ENCODE measurements around the gene PEAK1. TPM values are rescaled to one million over a fixed set of nuclear protein-coding genes. Genes with fewer than 3 reads are reported as not detected.
A peak's percentile ranks its signal among the peaks of the same experiment; 100 is the strongest.

Gene PEAK1
- total and polyA plus RNA-seq, 8 donors: 58.3 to 86.9 (median 64.3) TPM

DNA sequence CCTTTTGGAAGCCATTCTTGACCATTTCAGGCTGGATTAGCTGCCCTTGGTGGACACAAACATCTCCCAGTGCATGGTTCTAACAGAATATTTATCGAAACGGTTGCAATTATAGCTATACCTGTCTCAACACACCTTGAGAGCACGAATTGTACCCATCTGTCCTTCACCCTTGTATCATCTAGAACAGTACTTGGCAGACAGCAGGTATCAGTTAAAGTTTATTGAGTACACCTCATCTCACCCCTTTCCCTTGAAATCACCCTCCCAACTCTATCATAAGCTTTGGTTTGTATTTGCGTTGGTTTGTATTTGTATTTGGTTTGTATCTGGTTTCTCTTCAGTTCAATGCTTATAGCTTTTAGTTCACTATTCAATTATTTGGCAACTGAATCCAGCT is 361.4 kb downstream of the PEAK1 start:
- Histone ChIP-seq H3K9me3 (no peaks in the 10 kb centered on the region), H3K27me3 (no peaks in the 10 kb centered on the region), H3K4me1 (peaks cover 22 to 54% of the 10 kb centered on the region in 2 donors), H3K27ac (no peak overlapping the region), H3K4me3 (no peak overlapping the region), H3K36me3 (peaks cover 0 to 13% of the 10 kb centered on the region in 2 donors)
- TF ChIP-seq, protein P1, sequence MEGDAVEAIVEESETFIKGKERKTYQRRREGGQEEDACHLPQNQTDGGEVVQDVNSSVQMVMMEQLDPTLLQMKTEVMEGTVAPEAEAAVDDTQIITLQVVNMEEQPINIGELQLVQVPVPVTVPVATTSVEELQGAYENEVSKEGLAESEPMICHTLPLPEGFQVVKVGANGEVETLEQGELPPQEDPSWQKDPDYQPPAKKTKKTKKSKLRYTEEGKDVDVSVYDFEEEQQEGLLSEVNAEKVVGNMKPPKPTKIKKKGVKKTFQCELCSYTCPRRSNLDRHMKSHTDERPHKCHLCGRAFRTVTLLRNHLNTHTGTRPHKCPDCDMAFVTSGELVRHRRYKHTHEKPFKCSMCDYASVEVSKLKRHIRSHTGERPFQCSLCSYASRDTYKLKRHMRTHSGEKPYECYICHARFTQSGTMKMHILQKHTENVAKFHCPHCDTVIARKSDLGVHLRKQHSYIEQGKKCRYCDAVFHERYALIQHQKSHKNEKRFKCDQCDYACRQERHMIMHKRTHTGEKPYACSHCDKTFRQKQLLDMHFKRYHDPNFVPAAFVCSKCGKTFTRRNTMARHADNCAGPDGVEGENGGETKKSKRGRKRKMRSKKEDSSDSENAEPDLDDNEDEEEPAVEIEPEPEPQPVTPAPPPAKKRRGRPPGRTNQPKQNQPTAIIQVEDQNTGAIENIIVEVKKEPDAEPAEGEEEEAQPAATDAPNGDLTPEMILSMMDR (IDR thresholded peaks at IDR 0.05): no peak
- intact Hi-C loops (cut with DNase I): no loop called here
- DNase-seq (no peak), ATAC-seq (no peak)

- DNase-seq (no peak), ATAC-seq (no peak)
- Histone ChIP-seq H3K9me3 (no peaks in the 10 kb centered on the region), H3K4me3 (no peak overlapping the region), H3K4me1 (peaks cover 20 to 46% of the 10 kb centered on the region in 2 donors), H3K27ac (no peak overlapping the region), H3K27me3 (no peaks in the 10 kb centered on the region), H3K36me3 (peaks cover 0 to 16% of the 10 kb centered on the region in 2 donors)
- TF ChIP-seq, protein P1 (IDR thresholded peaks at IDR 0.05): no peak
- intact Hi-C loops (cut with DNase I): no loop called here
Measured at GRCh38 chr15:77057685-77058084, 362.2 kb downstream of the PEAK1 start.

GRCh38 chr15:77057072-77057471 is 362.8 kb downstream of the PEAK1 start:
- Histone ChIP-seq H3K36me3 (peaks cover 0 to 22% of the 10 kb centered on the region in 2 donors), H3K4me3 (no peak overlapping the region), H3K27me3 (no peaks in the 10 kb centered on the region), H3K9me3 (no peaks in the 10 kb centered on the region), H3K27ac (no peak overlapping the region), H3K4me1 (peaks cover 20 to 41% of the 10 kb centered on the region in 2 donors)
- DNase-seq: no peak
- intact Hi-C loops (cut with DNase I): no loop called here
- TF ChIP-seq, protein P1 (IDR thresholded peaks at IDR 0.05): no peak
- ATAC-seq: no peak

DNA sequence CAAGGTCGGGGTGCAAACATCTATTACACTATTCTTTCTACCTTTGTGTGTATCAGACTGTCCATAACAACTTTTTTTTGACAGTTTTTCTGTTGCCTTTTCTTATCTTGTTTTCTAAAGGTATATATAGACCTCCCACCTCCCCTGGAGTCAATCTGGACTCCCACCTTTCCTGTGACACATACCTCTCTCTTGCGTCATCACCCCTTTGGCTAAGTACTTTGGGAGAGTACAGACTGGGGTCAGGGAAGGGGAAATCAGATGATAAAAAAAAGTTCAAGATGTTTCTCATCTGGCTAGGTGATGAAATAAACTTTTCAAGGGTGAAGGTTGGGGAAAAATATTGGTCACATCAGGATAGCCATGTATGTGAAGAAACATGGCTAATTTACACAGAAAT is 366.2 kb downstream of the PEAK1 start:
- DNase-seq: no peak
- Histone ChIP-seq H3K27ac (no peak overlapping the region), H3K4me3 (no peak overlapping the region), H3K27me3 (no peaks in the 10 kb centered on the region), H3K9me3 (no peaks in the 10 kb centered on the region), H3K4me1 (peaks cover 0 to 14% of the 10 kb centered on the region in 2 donors), H3K36me3 (peaks cover 0 to 42% of the 10 kb centered on the region in 2 donors)
- TF ChIP-seq, protein P1 (IDR thresholded peaks at IDR 0.05): no peak
- intact Hi-C loops (cut with DNase I): no loop called here
- peak; percentile 23 for ATAC-seq

GRCh38 chr15:77052556-77052955 is 367.3 kb downstream of the PEAK1 start:
- peaks cover 0 to 44% of the 10 kb centered on the region in 2 donors for H3K36me3 ChIP-seq
- no peak for ATAC-seq
- no peak overlapping the region for H3K4me3 ChIP-seq

More at GRCh38 chr15:77052556-77052955, 367.3 kb downstream of the PEAK1 start:
- H3K9me3 ChIP-seq: no peaks in the 10 kb centered on the region
- DNase-seq: no peak
- peaks cover 0 to 14% of the 10 kb centered on the region in 2 donors for H3K4me1 ChIP-seq
- no peaks in the 10 kb centered on the region for H3K27me3 ChIP-seq
- no peak overlapping the region for H3K27ac ChIP-seq
- TF ChIP-seq, protein P1 (IDR thresholded peaks at IDR 0.05): no peak
- intact Hi-C loops (cut with DNase I): no loop called here

Other genes with a start within 250 kb of the PEAK1 start
- 10 to 100 TPM; 34.9 to 40.3 TPM for gene HMG20A, start 784 bp upstream of the PEAK1 start, total RNA-seq
- 10 to 100 TPM; 72.7 to 93.5 (median 79.6) TPM for gene HMG20A, start 784 bp upstream of the PEAK1 start, polyA plus RNA-seq (ENCODE audit: insufficient read length in 6 of 6)
- gene LINGO1, start 212.8 kb upstream of the PEAK1 start, total RNA-seq: 1 to 10 TPM in 1 of 2 donors, under 1 TPM in 1; 0.99 to 3.4 TPM
- 10 to 100 TPM; 13.4 to 19.6 (median 16.1) TPM for gene LINGO1, start 212.8 kb upstream of the PEAK1 start, polyA plus RNA-seq (ENCODE audit: insufficient read length in 6 of 6)